Mononuclear cell (primary cell): ENCODE measurements around the gene NPM1. TPM values are rescaled to one million over a fixed set of nuclear protein-coding genes. Genes with fewer than 3 reads are reported as not detected.
A peak's percentile ranks its signal among the peaks of the same experiment; 100 is the strongest.

ENCODE experiments used
- H3K27me3 ChIP-seq: 2 replicates; pipeline ENCODE4 v1.6.0; 2011; ENCODE audit warnings: low read length, control low read depth; ENCODE audit not compliant: insufficient read depth
- H3K4me1 ChIP-seq: 2 replicates; pipeline ENCODE4 v1.5.1; 2011; ENCODE audit warnings: mild to moderate bottlenecking, low read length, control low read depth; ENCODE audit not compliant: insufficient read depth
- H3K4me3 ChIP-seq: 2 replicates; pipeline ENCODE4 v1.5.1; 2011; ENCODE audit warnings: mild to moderate bottlenecking, low read length, moderate library complexity
- H3K9me3 ChIP-seq: 2 replicates; pipeline ENCODE4 v1.5.1; 2011; ENCODE audit warnings: low read depth, mild to moderate bottlenecking, control low read depth, low read length
- total RNA-seq: library from RNA; depleted of rRNA; stranded (reverse); fragments of >200 nt; gene quantifications from one replicate; pipeline ENCODE4 v1.2.3, GENCODE V29; 2012

The NPM1 gene
- total RNA-seq, 1 donor = 1,212 TPM

GRCh38 chr5:171415115-171415730 lies 27.6 kb downstream of the NPM1 start:
- H3K4me1 ChIP-seq = peaks cover 11% of the 10 kb centered on the region
- H3K4me3 ChIP-seq = no peak overlapping the region
- peaks cover 3% of the 10 kb centered on the region for H3K27me3 ChIP-seq

GRCh38 chr5:171416160-171417049 lies 28.8 kb downstream of the NPM1 start:
- H3K4me3 ChIP-seq = no peak overlapping the region

More at GRCh38 chr5:171415115-171415730, 27.6 kb downstream of the NPM1 start:
- H3K9me3 ChIP-seq = no peaks in the 10 kb centered on the region

GRCh38 chr5:171418316-171418981 lies 30.8 kb downstream of the NPM1 start:
- Histone ChIP-seq H3K9me3 (no peaks in the 10 kb centered on the region), H3K4me1 (peaks cover 17% of the 10 kb centered on the region), H3K27me3 (peaks cover 18% of the 10 kb centered on the region), H3K4me3 (no peak overlapping the region)

More at GRCh38 chr5:171416160-171417049, 28.8 kb downstream of the NPM1 start:
- Histone ChIP-seq H3K9me3 (no peaks in the 10 kb centered on the region), H3K27me3 (peaks cover 12% of the 10 kb centered on the region), H3K4me1 (peaks cover 17% of the 10 kb centered on the region)

GRCh38 chr5:171418982-171419687 lies 31.5 kb downstream of the NPM1 start, which contains the start of gene FGF18:
Gene FGF18 (plus strand): TSS chr5:171419647. CDS start chr5:171420200, 553 bp downstream.
- H3K4me3 ChIP-seq = peak within 1 kb of the TSS; percentile 2
- peaks cover 18% of the 10 kb centered on the region for H3K27me3 ChIP-seq
- H3K4me1 ChIP-seq = peaks cover 17% of the 10 kb centered on the region
- no peaks in the 10 kb centered on the region for H3K9me3 ChIP-seq

- Histone ChIP-seq H3K4me1 (peaks cover 17% of the 10 kb centered on the region), H3K4me3 (no peak overlapping the region)
Observed at GRCh38 chr5:171419688-171420430, 32.2 kb downstream of the NPM1 start.

GRCh38 chr5:171420431-171421241 lies 33.0 kb downstream of the NPM1 start:
- Histone ChIP-seq H3K4me3 (no peak overlapping the region), H3K27me3 (peaks cover 18% of the 10 kb centered on the region), H3K4me1 (peaks cover 17% of the 10 kb centered on the region), H3K9me3 (no peaks in the 10 kb centered on the region)

More at GRCh38 chr5:171419688-171420430, 32.2 kb downstream of the NPM1 start:
- no peaks in the 10 kb centered on the region for H3K9me3 ChIP-seq
- H3K27me3 ChIP-seq = peaks cover 18% of the 10 kb centered on the region

GRCh38 chr5:171421331-171422262 lies 33.9 kb downstream of the NPM1 start:
- H3K4me3 ChIP-seq = no peak overlapping the region
- peaks cover 17% of the 10 kb centered on the region for H3K4me1 ChIP-seq

GRCh38 chr5:171422495-171422894 lies 34.8 kb downstream of the NPM1 start:
- no peaks in the 10 kb centered on the region for H3K9me3 ChIP-seq
- peaks cover 18% of the 10 kb centered on the region for H3K27me3 ChIP-seq
- no peak overlapping the region for H3K4me3 ChIP-seq
- peaks cover 17% of the 10 kb centered on the region for H3K4me1 ChIP-seq

More at GRCh38 chr5:171421331-171422262, 33.9 kb downstream of the NPM1 start:
- Histone ChIP-seq H3K27me3 (peaks cover 18% of the 10 kb centered on the region), H3K9me3 (no peaks in the 10 kb centered on the region)

GRCh38 chr5:171422902-171423663 lies 35.4 kb downstream of the NPM1 start:
- H3K9me3 ChIP-seq = no peaks in the 10 kb centered on the region
- peaks cover 18% of the 10 kb centered on the region for H3K27me3 ChIP-seq
- peaks cover 17% of the 10 kb centered on the region for H3K4me1 ChIP-seq
- no peak overlapping the region for H3K4me3 ChIP-seq

- Histone ChIP-seq H3K9me3 (no peaks in the 10 kb centered on the region), H3K27me3 (peaks cover 15% of the 10 kb centered on the region), H3K4me3 (no peak overlapping the region), H3K4me1 (peaks cover 6% of the 10 kb centered on the region)
Observed at GRCh38 chr5:171424726-171425125, 37.1 kb downstream of the NPM1 start.

- Histone ChIP-seq H3K4me3 (no peak overlapping the region), H3K9me3 (no peaks in the 10 kb centered on the region), H3K4me1 (peaks cover 3% of the 10 kb centered on the region), H3K27me3 (peaks cover 12% of the 10 kb centered on the region)
Observed at GRCh38 chr5:171425596-171426244, 38.1 kb downstream of the NPM1 start.
